ENCODE results near the gene RYR1.
"Not testable (repeated sequence)": the region's sequence is repeated elsewhere in the genome, so short reads cannot be mapped to it uniquely, and the experiment has no call there.

The RYR1 gene

DNA sequence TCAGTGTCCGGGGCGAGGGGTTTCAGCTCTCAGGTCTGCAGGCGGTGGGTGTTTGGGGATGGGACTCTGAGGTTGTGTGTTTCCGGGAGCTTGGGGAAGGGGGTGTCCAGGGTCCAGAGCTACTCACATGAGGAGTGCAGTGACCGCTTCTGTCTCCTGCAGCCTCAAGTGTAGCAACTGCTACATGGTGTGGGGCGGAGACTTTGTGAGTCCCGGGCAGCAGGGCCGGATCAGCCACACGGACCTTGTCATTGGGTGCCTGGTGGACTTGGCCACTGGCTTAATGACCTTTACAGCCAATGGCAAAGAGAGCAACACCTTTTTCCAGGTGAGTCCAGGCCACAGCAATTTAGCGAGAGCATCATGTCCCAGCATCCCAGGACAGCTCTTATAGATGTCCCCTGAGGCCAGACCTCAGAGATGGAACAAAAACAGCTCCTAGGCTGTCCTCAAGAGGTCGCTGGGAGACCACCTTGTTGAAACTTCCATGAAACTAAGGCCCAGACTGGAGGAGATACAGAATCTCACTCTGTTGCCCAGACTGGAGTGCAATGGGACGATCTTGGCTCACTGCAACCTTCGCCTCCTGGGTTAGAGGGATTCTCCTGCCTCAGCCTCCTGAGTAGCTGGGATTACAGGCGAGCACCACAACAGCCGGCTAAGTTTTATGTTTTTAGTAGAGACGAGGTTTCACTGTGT, 44.9 kb downstream of the RYR1 start:
- H3K9ac ChIP-seq (ENCODE audit: low read length): no peak overlapping the region
- H3K27me3 ChIP-seq (ENCODE audit: control insufficient read depth, insufficient read depth, low read length): peaks cover 3% of the 10 kb centered on the region
- H3K4me1 ChIP-seq (ENCODE audit: control insufficient read depth, insufficient read depth, low read length): no peaks in the 10 kb centered on the region
- no peak overlapping the region for H3K4me3 ChIP-seq (ENCODE audit: low read length)
- no peaks in the 10 kb centered on the region for H3K36me3 ChIP-seq (ENCODE audit: control insufficient read depth, insufficient read depth, low read length)
- H3K27ac ChIP-seq (ENCODE audit: low read depth, low read length): no peak overlapping the region

DNA sequence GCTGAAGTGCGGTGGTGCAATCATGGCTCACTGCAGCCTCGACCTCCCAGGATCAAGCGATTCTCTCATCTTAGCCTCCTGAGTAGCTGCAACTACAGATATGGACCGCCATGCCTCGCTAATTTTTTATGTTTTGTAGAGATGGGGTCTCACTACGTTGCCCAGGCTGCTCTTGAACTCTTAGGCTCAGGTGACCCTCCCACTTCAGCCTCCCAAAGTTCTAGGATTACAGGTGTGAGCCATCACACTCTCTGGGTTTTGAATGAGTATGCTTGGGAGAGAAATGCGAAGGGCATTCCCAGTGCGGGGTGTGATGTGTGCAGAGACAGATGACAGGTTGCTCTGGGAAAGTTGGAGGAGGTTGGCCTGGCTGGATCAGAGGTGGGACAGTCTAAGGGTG, 49.0 kb downstream of the RYR1 start:
- Histone ChIP-seq H3K4me3 (ENCODE audit: low read length) (no peak overlapping the region), H3K27ac (ENCODE audit: low read depth, low read length) (no peak overlapping the region), H3K27me3 (ENCODE audit: control insufficient read depth, insufficient read depth, low read length) (peaks cover 3% of the 10 kb centered on the region), H3K9ac (ENCODE audit: low read length) (no peak overlapping the region), H3K4me1 (ENCODE audit: control insufficient read depth, insufficient read depth, low read length) (no peaks in the 10 kb centered on the region), H3K36me3 (ENCODE audit: control insufficient read depth, insufficient read depth, low read length) (no peaks in the 10 kb centered on the region)

DNA sequence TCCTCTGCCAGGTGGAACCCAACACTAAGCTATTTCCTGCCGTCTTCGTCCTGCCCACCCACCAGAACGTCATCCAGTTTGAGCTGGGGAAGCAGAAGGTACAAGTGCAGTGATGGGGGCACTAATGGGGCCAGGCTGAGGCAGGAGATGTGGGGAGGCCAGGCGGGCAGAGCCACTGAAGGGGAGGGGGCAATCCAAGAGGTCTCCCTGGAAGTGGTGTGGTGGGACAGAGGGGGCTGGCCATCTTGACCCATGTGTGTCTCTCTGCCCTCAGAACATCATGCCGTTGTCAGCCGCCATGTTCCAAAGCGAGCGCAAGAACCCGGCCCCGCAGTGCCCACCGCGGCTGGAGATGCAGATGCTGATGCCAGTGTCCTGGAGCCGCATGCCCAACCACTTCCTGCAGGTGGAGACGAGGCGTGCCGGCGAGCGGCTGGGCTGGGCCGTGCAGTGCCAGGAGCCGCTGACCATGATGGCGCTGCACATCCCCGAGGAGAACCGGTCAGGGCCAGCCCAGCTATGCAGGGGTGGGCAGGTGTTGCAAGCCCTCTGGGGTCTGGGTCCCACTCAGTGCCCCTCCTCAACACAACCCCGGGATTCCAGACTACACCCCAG, 49.6 kb downstream of the RYR1 start:
- H3K36me3 ChIP-seq (ENCODE audit: control insufficient read depth, insufficient read depth, low read length): no peaks in the 10 kb centered on the region
- H3K9ac ChIP-seq (ENCODE audit: low read length): no peak overlapping the region
- H3K4me3 ChIP-seq (ENCODE audit: low read length): no peak overlapping the region
- no peaks in the 10 kb centered on the region for H3K4me1 ChIP-seq (ENCODE audit: control insufficient read depth, insufficient read depth, low read length)
- H3K27me3 ChIP-seq (ENCODE audit: control insufficient read depth, insufficient read depth, low read length): peaks cover 3% of the 10 kb centered on the region
- H3K27ac ChIP-seq (ENCODE audit: low read depth, low read length): no peak overlapping the region

DNA sequence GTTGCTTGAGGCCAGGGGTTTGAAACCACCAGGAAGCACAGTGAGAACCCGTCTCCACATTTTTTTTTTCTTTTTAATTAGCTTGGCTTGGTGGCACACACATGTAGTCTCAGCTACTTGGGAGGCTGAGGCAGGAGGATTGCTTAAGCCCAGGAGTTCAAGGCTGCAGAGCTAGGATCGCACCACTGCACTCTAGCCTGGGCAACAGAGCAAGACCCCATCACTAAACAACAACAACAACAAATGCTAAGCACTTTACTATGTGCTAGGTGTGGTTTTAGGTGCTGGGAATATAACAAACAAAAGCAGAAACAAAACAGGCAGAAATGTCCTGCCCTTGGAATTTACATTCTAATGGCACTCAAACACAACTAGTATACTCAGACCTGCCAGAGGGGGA, 51.3 kb downstream of the RYR1 start:
- Histone ChIP-seq H3K4me1 (ENCODE audit: control insufficient read depth, insufficient read depth, low read length) (no peaks in the 10 kb centered on the region), H3K36me3 (ENCODE audit: control insufficient read depth, insufficient read depth, low read length) (no peaks in the 10 kb centered on the region), H3K27ac (ENCODE audit: low read depth, low read length) (no peak overlapping the region), H3K27me3 (ENCODE audit: control insufficient read depth, insufficient read depth, low read length) (peaks cover 3% of the 10 kb centered on the region), H3K4me3 (ENCODE audit: low read length) (no peak overlapping the region), H3K9ac (ENCODE audit: low read length) (no peak overlapping the region)

DNA sequence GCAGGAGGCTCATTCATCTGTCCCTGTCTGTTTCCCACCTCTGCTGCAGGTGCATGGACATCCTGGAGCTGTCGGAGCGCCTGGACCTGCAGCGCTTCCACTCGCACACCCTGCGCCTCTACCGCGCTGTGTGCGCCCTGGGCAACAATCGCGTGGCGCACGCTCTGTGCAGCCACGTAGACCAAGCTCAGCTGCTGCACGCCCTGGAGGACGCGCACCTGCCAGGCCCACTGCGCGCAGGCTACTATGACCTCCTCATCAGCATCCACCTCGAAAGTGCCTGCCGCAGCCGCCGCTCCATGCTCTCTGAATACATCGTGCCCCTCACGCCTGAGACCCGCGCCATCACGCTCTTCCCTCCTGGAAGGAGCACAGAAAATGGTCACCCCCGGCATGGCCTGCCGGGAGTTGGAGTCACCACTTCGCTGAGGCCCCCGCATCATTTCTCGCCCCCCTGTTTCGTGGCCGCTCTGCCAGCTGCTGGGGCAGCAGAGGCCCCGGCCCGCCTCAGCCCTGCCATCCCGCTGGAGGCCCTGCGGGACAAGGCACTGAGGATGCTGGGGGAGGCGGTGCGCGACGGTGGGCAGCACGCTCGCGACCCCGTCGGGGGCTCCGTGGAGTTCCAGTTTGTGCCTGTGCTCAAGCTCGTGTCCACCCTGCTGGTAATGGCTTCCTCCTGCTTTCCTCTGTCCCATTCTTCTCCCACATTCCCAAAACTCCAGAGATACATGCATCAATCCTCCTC, 52.2 kb downstream of the RYR1 start:
- Histone ChIP-seq H3K9ac (ENCODE audit: low read length) (no peak overlapping the region), H3K36me3 (ENCODE audit: control insufficient read depth, insufficient read depth, low read length) (no peaks in the 10 kb centered on the region)

DNA sequence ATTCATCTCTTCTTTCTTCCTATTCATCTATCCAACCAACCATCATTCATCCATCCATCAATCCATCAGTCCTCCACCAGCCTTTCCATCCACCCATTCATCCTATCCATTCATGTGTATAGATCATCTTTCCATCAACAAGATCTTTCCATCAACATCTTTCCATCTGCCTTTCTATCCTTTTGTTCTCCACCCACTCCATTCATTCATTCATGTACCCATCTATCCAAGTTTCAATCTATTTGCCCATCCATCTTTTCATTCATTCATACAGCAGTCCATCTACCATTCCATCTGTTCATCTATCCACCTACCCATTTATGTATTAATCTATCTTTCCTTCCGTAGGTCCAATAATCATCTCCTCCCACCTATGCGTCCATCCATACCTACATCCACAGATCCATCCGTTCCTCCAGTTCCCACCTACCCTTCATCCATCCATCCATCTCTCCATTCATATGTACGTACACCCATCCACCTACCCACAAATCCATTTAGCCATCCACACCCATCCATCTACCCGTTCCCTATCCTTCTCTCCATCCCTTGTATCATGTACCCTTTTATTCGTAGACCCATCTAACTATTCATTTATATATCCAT, 53.3 kb downstream of the RYR1 start:
- H3K27ac ChIP-seq (ENCODE audit: low read depth, low read length): no peak overlapping the region
- peaks cover 3% of the 10 kb centered on the region for H3K27me3 ChIP-seq (ENCODE audit: control insufficient read depth, insufficient read depth, low read length)
- no peak overlapping the region for H3K4me3 ChIP-seq (ENCODE audit: low read length)

More for the DNA sequence above, 52.2 kb downstream of the RYR1 start:
- Histone ChIP-seq H3K27me3 (ENCODE audit: control insufficient read depth, insufficient read depth, low read length) (peaks cover 3% of the 10 kb centered on the region), H3K27ac (ENCODE audit: low read depth, low read length) (no peak overlapping the region), H3K4me3 (ENCODE audit: low read length) (no peak overlapping the region), H3K4me1 (ENCODE audit: control insufficient read depth, insufficient read depth, low read length) (no peaks in the 10 kb centered on the region)

DNA sequence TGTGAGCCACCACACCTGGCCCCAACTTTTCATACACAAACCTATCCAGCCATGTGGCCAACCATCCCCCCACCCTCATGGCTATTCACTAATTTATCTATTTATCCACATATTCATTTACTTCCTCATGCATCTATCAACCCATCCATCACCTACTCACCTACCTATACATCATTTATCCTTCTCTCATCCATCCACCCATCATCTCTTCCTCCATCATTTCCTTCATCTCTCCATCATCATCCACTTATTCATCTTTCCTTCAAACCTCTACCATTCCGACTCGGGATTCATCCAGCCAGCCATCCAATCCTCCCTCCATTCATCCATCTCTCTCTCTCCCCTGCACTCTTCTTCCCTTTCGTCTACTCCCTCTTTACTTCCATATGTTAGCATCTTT, 54.6 kb downstream of the RYR1 start:
- Histone ChIP-seq H3K4me1 (ENCODE audit: control insufficient read depth, insufficient read depth, low read length) (no peaks in the 10 kb centered on the region), H3K27ac (ENCODE audit: low read depth, low read length) (no peak overlapping the region), H3K27me3 (ENCODE audit: control insufficient read depth, insufficient read depth, low read length) (peaks cover 1% of the 10 kb centered on the region), H3K36me3 (ENCODE audit: control insufficient read depth, insufficient read depth, low read length) (no peaks in the 10 kb centered on the region), H3K9ac (ENCODE audit: low read length) (no peak overlapping the region), H3K4me3 (ENCODE audit: low read length) (no peak overlapping the region)

More for the DNA sequence above, 53.3 kb downstream of the RYR1 start:
- Histone ChIP-seq H3K36me3 (ENCODE audit: control insufficient read depth, insufficient read depth, low read length) (no peaks in the 10 kb centered on the region), H3K4me1 (ENCODE audit: control insufficient read depth, insufficient read depth, low read length) (no peaks in the 10 kb centered on the region), H3K9ac (ENCODE audit: low read length) (no peak overlapping the region)

DNA sequence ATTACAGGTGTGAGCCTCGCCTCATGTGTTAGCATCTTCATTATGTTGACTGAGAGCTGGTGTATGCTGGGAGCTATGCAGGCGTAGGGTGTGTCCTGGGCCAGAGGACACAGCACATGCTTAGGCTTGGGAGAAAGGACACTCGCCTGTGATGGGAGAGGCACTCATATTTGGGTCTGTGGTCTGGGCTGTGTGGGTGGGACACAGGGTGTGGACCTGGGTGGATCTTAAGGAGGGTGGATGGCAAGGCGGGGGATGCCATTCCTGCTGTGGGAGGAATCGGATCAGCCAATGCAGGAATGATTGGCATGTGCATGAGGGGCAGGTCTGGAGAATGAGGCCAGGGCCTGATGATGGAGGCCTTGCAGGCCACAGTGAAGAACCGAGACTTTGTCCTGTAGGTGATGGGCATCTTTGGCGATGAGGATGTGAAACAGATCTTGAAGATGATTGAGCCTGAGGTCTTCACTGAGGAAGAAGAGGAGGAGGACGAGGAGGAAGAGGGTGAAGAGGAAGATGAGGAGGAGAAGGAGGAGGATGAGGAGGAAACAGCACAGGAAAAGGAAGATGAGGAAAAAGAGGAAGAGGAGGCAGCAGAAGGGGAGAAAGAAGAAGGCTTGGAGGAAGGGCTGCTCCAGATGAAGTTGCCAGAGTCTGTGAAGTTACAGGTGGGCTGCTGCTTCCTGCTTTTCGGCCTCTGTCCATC, 55.4 kb downstream of the RYR1 start:
- Histone ChIP-seq H3K36me3 (ENCODE audit: control insufficient read depth, insufficient read depth, low read length) (no peaks in the 10 kb centered on the region), H3K27ac (ENCODE audit: low read depth, low read length) (no peak overlapping the region), H3K4me1 (ENCODE audit: control insufficient read depth, insufficient read depth, low read length) (no peaks in the 10 kb centered on the region), H3K27me3 (ENCODE audit: control insufficient read depth, insufficient read depth, low read length) (no peaks in the 10 kb centered on the region), H3K9ac (ENCODE audit: low read length) (no peak overlapping the region), H3K4me3 (ENCODE audit: low read length) (no peak overlapping the region)

DNA sequence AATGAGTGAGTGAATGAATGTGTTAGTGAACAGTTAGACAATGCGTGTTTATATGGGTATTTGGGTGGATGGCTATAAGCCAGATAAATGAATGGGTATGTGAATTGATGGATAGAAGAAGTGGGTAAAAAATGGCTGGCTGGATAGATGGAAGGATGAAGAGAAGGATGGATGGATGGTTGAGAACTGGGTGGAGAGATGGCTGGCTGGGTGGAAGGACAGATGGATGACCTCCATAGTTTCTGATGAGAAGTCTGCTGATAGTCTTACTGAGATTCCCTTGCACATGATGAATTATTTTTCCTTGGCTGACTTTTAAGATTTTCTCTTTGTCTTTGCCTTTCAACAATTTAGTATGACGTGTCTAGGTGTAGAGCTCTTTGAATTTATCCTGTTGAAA, 57.4 kb downstream of the RYR1 start:
- H3K27ac ChIP-seq (ENCODE audit: low read depth, low read length): no peak overlapping the region
- H3K36me3 ChIP-seq (ENCODE audit: control insufficient read depth, insufficient read depth, low read length): no peaks in the 10 kb centered on the region

DNA sequence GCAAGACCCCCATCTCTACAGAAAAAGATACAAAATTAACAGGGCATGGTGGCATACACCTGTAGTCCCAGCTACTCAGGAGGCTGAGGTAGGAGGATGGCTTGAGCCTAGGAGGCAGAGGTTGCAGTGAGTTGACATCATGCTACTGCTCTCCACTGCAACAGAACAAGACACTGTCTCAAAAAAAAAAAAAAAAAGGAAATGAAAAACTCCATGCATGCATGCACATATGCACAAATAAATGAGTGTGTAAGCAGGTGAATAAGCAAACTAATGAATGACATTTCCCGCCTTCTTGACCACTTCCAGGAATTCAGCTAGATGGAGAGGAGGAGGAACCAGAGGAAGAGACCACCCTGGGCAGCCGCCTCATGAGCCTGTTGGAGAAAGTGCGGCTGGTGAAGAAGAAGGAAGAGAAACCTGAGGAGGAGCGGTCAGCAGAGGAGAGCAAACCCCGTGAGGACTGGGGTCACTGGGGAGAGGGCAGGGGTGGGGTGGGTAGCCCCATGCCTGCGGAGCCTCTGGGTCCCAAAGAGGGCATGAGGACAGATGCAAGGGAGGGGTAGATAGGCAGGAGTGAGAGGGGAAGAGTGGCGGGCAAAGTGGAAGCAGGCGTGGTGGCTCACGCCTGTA, 58.8 kb downstream of the RYR1 start:
- no peaks in the 10 kb centered on the region for H3K4me1 ChIP-seq (ENCODE audit: control insufficient read depth, insufficient read depth, low read length)
- H3K27ac ChIP-seq (ENCODE audit: low read depth, low read length): no peak overlapping the region
- H3K9ac ChIP-seq (ENCODE audit: low read length): no peak overlapping the region
- no peaks in the 10 kb centered on the region for H3K36me3 ChIP-seq (ENCODE audit: control insufficient read depth, insufficient read depth, low read length)
- H3K27me3 ChIP-seq (ENCODE audit: control insufficient read depth, insufficient read depth, low read length): no peaks in the 10 kb centered on the region
- no peak overlapping the region for H3K4me3 ChIP-seq (ENCODE audit: low read length)

More for the DNA sequence above, 57.4 kb downstream of the RYR1 start:
- no peaks in the 10 kb centered on the region for H3K27me3 ChIP-seq (ENCODE audit: control insufficient read depth, insufficient read depth, low read length)
- no peaks in the 10 kb centered on the region for H3K4me1 ChIP-seq (ENCODE audit: control insufficient read depth, insufficient read depth, low read length)
- no peak overlapping the region for H3K9ac ChIP-seq (ENCODE audit: low read length)
- no peak overlapping the region for H3K4me3 ChIP-seq (ENCODE audit: low read length)

DNA sequence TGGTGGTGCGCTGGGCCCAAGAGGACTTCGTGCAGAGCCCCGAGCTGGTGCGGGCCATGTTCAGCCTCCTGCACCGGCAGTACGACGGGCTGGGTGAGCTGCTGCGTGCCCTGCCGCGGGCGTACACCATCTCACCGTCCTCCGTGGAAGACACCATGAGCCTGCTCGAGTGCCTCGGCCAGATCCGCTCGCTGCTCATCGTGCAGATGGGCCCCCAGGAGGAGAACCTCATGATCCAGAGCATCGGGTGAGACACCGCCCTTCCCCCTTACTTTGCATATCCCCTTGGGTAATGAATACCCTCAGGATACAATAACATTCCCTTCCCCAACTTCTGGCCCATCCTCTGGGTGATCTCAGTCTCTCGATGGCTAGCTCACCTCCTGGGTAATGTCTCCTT, 60.9 kb downstream of the RYR1 start:
- no peaks in the 10 kb centered on the region for H3K4me1 ChIP-seq (ENCODE audit: control insufficient read depth, insufficient read depth, low read length)
- no peak overlapping the region for H3K27ac ChIP-seq (ENCODE audit: low read depth, low read length)
- H3K27me3 ChIP-seq (ENCODE audit: control insufficient read depth, insufficient read depth, low read length): no peaks in the 10 kb centered on the region
- no peak overlapping the region for H3K9ac ChIP-seq (ENCODE audit: low read length)
- no peaks in the 10 kb centered on the region for H3K36me3 ChIP-seq (ENCODE audit: control insufficient read depth, insufficient read depth, low read length)
- no peak overlapping the region for H3K4me3 ChIP-seq (ENCODE audit: low read length)

DNA sequence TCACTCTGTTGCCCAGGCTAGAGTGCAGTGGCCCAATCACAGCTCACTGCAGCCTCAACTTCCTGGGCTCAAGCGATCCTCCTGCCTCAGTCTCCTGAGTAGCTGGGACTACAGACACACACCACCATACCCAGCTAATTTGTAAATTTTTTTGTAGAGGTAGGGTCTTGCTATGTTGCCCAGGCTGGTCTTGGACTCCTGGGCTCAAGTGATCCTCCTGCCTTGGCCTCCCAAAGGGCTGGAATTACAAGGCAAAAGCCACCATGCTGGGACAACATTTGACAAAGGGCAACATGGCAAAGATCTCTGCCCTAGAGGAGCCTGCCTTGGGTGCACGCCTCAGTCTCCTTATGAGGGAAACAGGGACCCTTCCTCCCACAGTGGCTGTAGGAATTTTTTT, 61.9 kb downstream of the RYR1 start:
- H3K4me1 ChIP-seq (ENCODE audit: control insufficient read depth, insufficient read depth, low read length); H3K36me3 ChIP-seq (ENCODE audit: control insufficient read depth, insufficient read depth, low read length); H3K27me3 ChIP-seq (ENCODE audit: control insufficient read depth, insufficient read depth, low read length); H3K9ac ChIP-seq (ENCODE audit: low read length); H3K4me3 ChIP-seq (ENCODE audit: low read length); H3K27ac ChIP-seq (ENCODE audit: low read depth, low read length): not testable (repeated sequence)

Measured in rectal smooth muscle tissue (tissue), 1 donor.